Natural killer cell (primary cell): Measurements from ENCODE around the gene LYRM4. TPM values are rescaled to one million over a fixed set of nuclear protein-coding genes. Genes with fewer than 3 reads are reported as not detected.

Source experiments
- ATAC-seq, 3 donors: fragments of 150-1000 bp in 2 of 3; fragments of 200-7000 bp in 1 of 3; cut with Tn5 transposase; 1 replicate in 1 of 3; 2 replicates in 2 of 3; pipeline ENCODE4 v1.10.0; 2021; ENCODE audit warnings: mild to moderate bottlenecking in 2 of 3, moderate library complexity in 2 of 3
- DNase-seq, 2 donors: peaks; one replicate each; pipeline versions ENCODE4 v3.0.0 to v3.0.0-alpha.2; 2013 to 2021; ENCODE audit warnings: mixed read lengths in 1 of 2
- H3K27ac ChIP-seq: one replicate; pipeline ENCODE4 v1.5.1; 2013; ENCODE audit warnings: mild to moderate bottlenecking, low read length
- H3K27me3 ChIP-seq: one replicate; pipeline ENCODE4 v1.6.1; 2013; ENCODE audit warnings: low read length; ENCODE audit not compliant: control insufficient read depth, insufficient read depth
- H3K36me3 ChIP-seq: one replicate; pipeline ENCODE4 v1.6.1; 2013; ENCODE audit warnings: low read length; ENCODE audit not compliant: control insufficient read depth, insufficient read depth
- H3K4me1 ChIP-seq: one replicate; pipeline ENCODE4 v1.6.1; 2013; ENCODE audit warnings: low read length; ENCODE audit not compliant: control insufficient read depth, insufficient read depth
- H3K4me3 ChIP-seq: one replicate; pipeline ENCODE4 v1.5.1; 2013; ENCODE audit warnings: low read length
- H3K9me3 ChIP-seq: one replicate; pipeline ENCODE4 v1.6.1; 2013; ENCODE audit warnings: low read length; ENCODE audit not compliant: control insufficient read depth, insufficient read depth
- H3K27ac Mint-ChIP-seq, 2 donors: one replicate each; pipeline ENCODE4 v1.8.0; 2022; ENCODE audit warnings: mild to moderate bottlenecking in 2 of 2, mixed read lengths in 2 of 2, moderate library complexity in 1 of 2
- H3K27me3 Mint-ChIP-seq, 2 donors: one replicate each; pipeline ENCODE4 v1.8.0; 2022; ENCODE audit warnings: low read depth in 2 of 2, mixed read lengths in 2 of 2
- H3K36me3 Mint-ChIP-seq: one replicate; pipeline ENCODE4 v1.8.0; 2022; ENCODE audit warnings: mixed read lengths
- H3K4me1 Mint-ChIP-seq, 2 donors: one replicate each; pipeline ENCODE4 v1.8.0; 2022; ENCODE audit warnings: mixed read lengths in 2 of 2
- H3K4me3 Mint-ChIP-seq: one replicate; pipeline ENCODE4 v1.8.0; 2022; ENCODE audit warnings: mild to moderate bottlenecking, moderate library complexity, mixed read lengths
- H3K9me3 Mint-ChIP-seq, 2 donors: one replicate each; pipeline ENCODE4 v1.8.0; 2022; ENCODE audit warnings: mixed read lengths in 2 of 2
- CTCF ChIP-seq: fragments of 200-600 bp; IDR thresholded peaks from one replicate; pipeline ENCODE4 v1.8.0; 2022; ENCODE audit warnings: antibody characterized with exemption
- WGBS: methylation state at CpG from one replicate; pipeline ENCODE4 v1.1.7; 2013; ENCODE audit warnings: missing lambda C conversion rate; ENCODE audit not compliant: insufficient coverage; 5-methylcytosine and 5-hydroxymethylcytosine counted together
- intact Hi-C: fragments of 100-400 bp; cut with micrococcal nuclease; formaldehyde crosslinking; loops from one replicate; pipeline ENCODE4 v1.14.2; 2022
- total RNA-seq, 4 donors: library from RNA; stranded (reverse); fragments of 120-200 nt in 1 of 4; gene quantifications; one replicate each; pipeline versions ENCODE4 v1.2.3 to v1.2.4, GENCODE V29; 2013 to 2022

The LYRM4 gene
- total RNA-seq, 3 donors from 2014 or later (not counting 1 experiment from before 2014, with no cell fraction given): 9.1 to 11.4 (median 11.1) TPM

- H3K4me1 ChIP-seq: no peaks in the 10 kb centered on the region
- intact Hi-C loops: no loop called here
- no peak overlapping the region for H3K4me3 ChIP-seq
- no peaks in the 10 kb centered on the region for H3K36me3 Mint-ChIP-seq
- no peak overlapping the region for H3K27ac ChIP-seq
- 97% methylated on average over 2 of the region's 4 CpGs for WGBS
- H3K4me1 Mint-ChIP-seq: no peaks in the 10 kb centered on the region
- no peaks in the 10 kb centered on the region for H3K27me3 Mint-ChIP-seq
- TF ChIP-seq CTCF: no peak
- no peaks in the 10 kb centered on the region for H3K9me3 ChIP-seq
- no peaks in the 10 kb centered on the region for H3K9me3 Mint-ChIP-seq
- H3K4me3 Mint-ChIP-seq: no peak overlapping the region
- no peak overlapping the region for H3K27ac Mint-ChIP-seq
- DNase-seq (no peak), ATAC-seq (no peak)
- no peaks in the 10 kb centered on the region for H3K36me3 ChIP-seq
- no peaks in the 10 kb centered on the region for H3K27me3 ChIP-seq
Measured at GRCh38 chr6:5126214-5126613, 134.5 kb downstream of the LYRM4 start.

- TF ChIP-seq CTCF: no peak
- Histone ChIP-seq H3K9me3 (no peaks in the 10 kb centered on the region), H3K4me3 (no peak overlapping the region), H3K27me3 (no peaks in the 10 kb centered on the region), H3K27ac (no peak overlapping the region), H3K4me1 (no peaks in the 10 kb centered on the region), H3K36me3 (no peaks in the 10 kb centered on the region)
- ATAC-seq: no peak
- Mint-ChIP-seq H3K27me3 (no peaks in the 10 kb centered on the region), H3K4me3 (no peak overlapping the region), H3K36me3 (no peaks in the 10 kb centered on the region), H3K9me3 (no peaks in the 10 kb centered on the region), H3K27ac (no peak overlapping the region), H3K4me1 (no peaks in the 10 kb centered on the region)
- intact Hi-C loops: no loop called here
- no peak for DNase-seq
- WGBS: 91% methylated on average over 11 of the region's 11 CpGs
Measured at GRCh38 chr6:5125152-5126006, 135.4 kb downstream of the LYRM4 start.

- WGBS: 96% methylated on average over 8 of the region's 8 CpGs
- Mint-ChIP-seq H3K9me3 (no peaks in the 10 kb centered on the region), H3K27me3 (no peaks in the 10 kb centered on the region), H3K27ac (no peak overlapping the region), H3K36me3 (no peaks in the 10 kb centered on the region), H3K4me3 (no peak overlapping the region), H3K4me1 (no peaks in the 10 kb centered on the region)
- no peaks in the 10 kb centered on the region for H3K9me3 ChIP-seq
- no peak overlapping the region for H3K27ac ChIP-seq
- no peaks in the 10 kb centered on the region for H3K27me3 ChIP-seq
- H3K36me3 ChIP-seq: no peaks in the 10 kb centered on the region
- ATAC-seq (no peak), DNase-seq (no peak)
- no peak overlapping the region for H3K4me3 ChIP-seq
- intact Hi-C loops: no loop called here
- no peaks in the 10 kb centered on the region for H3K4me1 ChIP-seq
- no peak for TF ChIP-seq CTCF
Measured at GRCh38 chr6:5124526-5124925, 136.2 kb downstream of the LYRM4 start.
